GM19328 (cell line): ENCODE data around the gene PALMD.

Source experiments
- ATAC-seq: cut with Tn5 transposase; IDR thresholded peaks from one replicate; pipeline ENCODE4 v1.9.1; 2021; ENCODE audit warnings: mild to moderate bottlenecking, moderate library complexity; ENCODE audit not compliant: unreplicated experiment

PALMD gene

DNA sequence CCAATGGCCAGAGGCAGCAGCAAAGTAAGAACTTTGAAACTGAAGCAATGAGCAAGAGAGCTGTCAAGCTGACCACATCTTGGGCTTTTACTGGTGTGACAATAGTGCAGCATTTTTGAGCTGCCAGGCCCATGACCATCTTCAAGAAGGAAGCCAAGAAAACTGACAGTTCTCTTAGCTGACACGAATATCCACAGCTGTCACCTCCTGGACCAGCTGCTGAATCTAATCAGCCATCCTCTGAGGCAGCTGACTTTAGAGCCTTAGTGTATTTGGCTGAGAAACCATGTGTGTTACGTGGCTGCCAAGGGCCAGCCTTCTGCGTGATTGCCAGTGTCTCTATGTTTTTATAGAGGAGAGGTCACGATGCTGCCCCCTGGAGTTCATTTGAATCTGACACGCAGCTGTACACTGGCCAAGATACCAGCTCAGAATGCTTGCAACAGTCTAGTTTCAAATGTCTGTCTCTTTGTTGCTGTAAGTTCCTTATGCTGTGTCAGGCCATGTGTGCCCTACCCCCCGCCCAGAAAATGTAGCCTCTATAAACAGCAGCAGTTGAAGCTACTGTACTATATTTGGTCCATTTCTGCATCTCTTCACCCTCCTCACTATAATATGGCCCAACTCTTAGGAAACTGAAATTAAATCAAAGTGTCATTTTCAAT is 39.7 kb downstream of the PALMD start:
- peak; percentile 89 for ATAC-seq

DNA sequence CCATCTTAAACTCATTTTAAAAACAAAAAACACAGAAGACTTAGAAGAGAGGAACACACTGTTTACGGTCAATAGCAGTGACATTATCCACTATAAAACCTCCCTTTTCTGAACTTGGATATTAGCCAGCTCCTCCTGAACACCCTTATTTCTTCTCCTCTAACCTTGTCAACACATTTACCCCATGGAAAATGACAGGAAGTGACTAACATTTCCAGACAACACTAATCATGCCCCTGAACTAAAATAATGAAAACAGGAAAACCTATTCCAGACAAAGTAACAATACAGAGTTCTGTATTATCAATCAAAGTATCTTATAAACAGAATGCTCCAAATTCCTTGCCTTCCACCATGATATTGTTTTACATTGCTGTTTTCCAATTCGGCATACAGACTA is 45.3 kb downstream of the PALMD start:
- no peak for ATAC-seq

DNA sequence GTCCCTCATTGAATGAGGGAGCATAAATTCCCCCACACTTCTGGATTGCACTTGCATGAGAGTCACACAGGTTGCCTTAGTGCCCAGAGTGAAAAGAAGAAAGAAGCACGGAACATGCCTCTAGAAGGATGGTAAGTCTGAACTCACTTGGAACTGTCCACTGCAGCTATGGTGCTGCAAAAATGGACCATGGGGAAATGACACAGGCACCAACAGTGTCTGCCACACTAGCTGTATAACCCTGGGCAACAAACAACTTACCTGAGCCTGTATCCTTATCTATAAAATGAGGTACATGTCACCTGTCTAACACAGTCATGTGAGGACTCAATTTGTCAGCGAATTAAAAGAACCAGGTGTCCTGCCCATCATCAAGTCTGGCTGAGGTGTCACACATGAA is 50.7 kb downstream of the PALMD start:
- ATAC-seq = no peak

DNA sequence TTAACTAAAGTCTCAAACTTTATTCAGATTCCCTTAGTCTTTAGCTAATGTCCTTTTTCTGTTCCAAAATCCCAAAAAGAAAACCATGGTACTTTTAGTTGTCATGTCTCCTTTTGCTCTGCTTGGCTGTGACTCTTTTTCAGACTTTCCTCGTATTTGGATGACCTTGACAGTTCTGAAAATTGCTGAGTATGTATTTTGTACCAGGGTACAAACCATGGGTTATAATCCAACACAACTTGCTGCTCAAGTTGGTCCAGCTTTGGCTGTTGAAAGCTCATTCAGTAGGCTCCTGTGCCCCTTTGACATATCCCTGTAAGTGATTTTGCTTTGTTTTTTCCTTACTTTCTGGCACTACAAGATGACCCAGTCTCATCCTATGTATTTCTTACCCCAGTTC is 51.7 kb downstream of the PALMD start:
- ATAC-seq = no peak

DNA sequence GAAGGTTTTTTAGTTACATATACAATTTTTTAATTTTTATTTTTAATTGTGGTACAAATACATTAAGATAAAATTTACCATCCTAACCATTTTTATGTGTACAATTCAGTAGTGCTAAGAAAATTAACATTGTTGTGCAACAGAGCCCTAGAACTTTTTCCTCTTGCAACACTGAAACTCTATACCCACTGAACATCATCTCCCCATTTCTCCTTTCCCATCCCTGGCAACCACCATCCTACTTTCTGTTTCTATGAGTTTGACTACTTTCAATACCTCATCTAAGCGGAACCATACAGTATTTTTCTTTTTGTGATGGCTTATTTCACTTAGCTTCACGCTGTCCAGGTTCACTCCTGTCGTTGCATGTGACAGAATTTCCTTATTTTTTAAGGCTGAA is 54.1 kb downstream of the PALMD start:
- no peak for ATAC-seq

DNA sequence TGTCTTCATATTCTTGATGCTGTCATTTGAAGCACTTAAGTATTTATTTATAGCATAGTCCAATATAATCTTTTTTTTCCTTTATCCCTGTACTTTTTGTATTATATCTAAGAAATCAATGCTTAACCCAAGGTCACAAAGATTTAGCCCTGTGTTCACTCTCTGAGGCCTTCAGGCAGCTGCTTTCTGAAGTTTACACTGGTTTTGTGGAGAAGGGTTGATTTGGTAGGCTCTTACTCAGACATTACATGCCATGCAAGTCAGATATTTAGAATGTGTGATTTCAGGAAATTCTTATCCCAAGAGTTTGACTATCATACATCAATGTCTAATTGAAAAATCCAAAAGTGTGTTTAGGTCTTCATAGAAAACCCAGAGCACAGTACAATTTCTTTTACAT is 56.3 kb downstream of the PALMD start:
- ATAC-seq = no peak

DNA sequence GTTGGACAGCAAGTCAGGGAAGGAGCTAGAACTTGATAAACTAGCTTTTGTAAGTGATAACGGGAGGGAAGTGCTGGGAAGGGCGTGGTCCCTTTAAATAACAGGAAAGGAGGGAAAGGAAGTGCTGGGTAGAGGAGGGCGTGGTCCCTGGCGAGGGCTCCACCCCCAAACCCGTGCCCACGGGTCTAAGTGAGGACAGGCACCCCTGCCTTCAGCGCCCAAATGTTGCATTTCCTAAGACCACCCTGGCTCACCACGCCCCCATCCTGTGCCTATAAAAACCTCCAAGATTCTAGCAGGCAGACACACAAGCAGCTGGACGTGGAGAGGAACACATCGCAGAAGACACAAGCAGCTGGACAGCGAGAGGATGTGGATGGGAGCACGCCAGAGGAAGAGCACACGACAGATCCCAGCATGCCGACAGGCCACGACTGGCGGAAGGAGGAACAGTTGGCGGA is 58.5 kb downstream of the PALMD start:
- no peak for ATAC-seq

DNA sequence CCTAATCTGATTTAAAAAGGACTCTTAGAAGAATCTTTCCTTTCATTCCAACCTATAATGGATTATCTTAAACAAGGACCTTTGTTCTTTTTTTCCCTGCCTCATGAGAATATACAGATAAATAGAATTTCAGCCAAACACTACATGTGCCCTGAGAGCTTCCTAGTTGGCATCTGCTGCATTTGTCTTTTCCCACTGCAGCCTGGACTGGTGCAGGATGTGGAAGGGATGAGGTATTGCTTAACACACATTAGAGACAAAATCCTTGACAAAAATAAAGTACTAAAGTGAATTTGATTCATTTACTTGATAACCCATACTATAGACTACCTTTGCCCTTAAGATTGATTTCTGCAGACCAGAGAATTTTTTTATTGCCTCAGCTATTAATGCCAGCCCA is 59.5 kb downstream of the PALMD start:
- ATAC-seq = no peak

DNA sequence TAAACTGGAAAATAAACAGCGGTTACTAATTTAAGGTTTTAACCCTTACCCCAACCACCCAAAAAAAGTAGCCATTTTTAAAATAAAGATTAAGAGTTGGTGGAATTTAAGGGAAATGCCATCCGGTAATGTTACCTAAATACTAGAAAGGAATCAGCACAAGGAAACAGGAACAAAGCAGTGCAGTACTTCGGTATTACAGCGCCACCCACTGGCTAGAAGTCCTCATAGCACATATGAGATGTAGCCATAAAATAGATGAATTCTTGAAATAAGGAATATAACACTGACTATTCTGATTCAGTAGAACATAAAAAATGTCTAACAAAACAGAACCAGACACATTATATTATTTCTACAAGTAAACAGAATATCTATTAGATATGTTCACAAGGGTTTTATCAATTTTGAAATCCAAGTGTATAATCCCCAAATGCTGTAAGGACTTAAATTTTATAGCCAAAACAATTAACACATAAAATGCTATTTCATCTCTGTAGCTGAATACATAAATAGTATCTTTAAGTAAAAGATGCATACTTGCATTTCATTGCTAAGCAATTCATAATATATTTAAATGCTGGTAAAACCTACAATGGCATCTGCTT is 61.7 kb downstream of the PALMD start:
- peak; percentile 70 for ATAC-seq

DNA sequence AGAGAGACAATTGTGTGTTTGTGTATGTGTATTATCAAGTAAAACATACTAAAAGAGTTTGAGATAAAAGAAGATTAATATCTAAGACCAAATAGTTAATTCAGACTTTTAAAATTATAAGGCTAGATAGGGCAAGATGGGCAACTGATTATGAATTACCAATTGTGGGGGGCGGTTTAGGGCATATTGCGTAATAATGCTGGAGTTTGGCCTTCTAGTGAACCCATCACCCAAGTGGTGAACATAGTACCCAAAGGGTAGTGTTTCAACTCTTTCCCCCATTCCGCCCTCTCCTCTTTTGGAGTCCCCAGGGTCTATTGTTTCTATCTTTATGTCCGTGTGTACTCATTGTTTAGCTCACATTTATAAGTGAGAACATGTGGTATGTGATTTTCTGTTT is 65.1 kb downstream of the PALMD start:
- no peak for ATAC-seq

DNA sequence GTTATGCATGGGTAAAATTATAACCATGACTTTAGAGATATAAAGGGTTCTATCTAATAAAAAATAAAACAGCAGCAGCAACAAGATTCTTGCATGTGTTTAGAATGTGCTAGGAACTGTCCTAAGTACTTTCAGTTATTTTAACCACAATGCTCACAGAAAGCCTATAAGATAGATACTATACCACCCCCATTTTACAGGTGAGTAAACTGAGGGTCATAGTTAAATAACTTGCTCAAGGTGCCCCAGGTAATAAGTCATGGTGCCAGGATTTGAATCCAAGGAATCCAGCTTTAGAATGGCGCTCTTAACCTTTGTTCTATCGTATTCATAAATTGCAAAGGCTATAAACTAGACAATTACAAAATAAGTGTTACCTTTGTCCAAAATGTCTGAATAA is 67.1 kb downstream of the PALMD start:
- no peak for ATAC-seq

DNA sequence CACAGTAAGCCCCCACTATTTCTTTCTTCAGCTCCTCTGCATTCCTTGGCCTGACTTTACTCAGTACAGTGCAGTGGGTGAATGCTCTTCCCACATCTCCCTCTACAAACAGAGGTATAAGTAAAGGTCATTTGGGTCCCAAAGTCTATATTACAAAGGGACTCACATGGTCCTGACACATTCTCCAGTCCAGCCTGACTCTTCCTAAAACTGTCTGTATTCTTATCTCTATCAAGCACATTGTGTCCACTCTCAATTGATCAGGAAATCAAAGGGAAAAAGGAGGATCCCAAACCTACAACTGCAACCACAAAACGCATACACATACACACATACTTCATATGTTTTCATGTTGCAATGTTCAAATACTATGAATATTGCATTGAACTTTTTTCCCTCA is 71.1 kb downstream of the PALMD start:
- ATAC-seq = no peak

DNA sequence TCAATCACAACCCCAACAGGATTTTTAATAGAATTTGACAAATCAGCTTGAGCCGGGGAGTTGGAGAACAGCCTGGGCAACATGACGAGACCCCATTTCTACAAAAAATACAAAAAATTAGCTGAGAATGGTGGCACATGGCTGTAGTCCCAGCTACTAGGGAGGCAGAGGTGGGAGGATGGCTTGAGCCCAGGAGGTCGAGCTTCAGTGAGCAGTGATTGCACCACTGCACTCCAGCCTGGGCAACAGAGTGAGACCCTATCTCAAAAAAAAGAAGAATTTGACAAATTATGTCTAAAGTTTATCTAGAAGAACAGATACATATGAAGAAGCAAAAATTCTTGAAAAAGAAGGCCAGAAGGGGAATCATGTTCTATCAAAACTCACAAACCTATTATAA is 77.3 kb downstream of the PALMD start:
- ATAC-seq = no peak

DNA sequence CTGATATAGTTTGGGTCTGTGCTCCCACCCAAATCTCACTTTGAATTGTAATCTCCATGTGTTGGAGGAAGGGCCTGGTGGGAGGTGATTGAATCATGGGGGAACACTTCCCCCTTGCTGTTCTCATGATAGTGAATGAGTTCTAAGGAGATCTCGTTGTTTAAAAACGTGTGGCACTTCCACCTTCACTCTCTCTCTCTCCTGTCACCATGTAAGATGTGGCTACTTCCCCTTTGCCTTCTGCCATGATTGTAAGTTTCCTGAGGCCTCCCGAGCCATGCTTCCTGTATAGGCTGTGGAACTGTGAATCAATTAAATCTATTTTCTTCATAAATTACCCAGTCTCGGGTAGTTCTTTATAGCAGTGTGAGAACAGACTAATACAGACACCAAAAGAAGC is 80.1 kb downstream of the PALMD start:
- no peak for ATAC-seq

DNA sequence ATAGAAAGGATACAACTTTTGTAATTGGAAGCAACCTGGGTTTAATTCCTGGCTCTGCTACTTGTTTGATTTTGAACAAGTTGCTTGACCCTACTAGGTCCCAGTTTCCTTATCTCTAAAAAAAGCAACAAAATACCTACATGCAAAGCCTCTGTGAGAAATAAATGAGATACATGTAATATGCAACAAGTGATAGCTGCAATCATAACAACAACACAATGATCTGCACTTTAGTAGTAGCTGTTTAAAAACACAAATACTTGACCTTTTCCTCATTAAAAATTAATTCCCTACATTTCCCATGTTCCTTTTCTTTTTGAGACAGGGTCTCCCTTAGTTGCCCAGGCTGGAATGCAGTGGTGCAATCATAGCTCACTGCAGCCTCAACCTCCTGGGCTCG is 80.5 kb downstream of the PALMD start:
- ATAC-seq = no peak

DNA sequence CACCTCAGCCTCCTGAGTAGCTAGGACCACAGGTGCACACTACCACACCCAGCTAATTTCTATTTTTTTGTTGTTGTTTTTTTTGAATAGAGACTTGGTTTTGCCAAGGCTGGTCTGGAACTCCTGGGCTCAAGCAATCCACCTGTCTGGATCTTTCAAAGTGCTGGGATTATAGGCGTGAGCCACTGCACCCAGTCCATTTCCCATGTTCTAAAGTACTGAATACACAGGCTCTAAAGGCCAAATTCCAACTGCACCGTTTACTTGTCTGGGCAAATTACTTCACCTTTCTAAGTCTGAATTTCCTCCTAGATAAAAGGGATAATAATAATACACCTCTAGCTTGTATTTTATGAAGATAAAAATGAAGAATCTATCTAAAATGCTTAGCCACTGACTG is 80.9 kb downstream of the PALMD start:
- ATAC-seq = no peak

DNA sequence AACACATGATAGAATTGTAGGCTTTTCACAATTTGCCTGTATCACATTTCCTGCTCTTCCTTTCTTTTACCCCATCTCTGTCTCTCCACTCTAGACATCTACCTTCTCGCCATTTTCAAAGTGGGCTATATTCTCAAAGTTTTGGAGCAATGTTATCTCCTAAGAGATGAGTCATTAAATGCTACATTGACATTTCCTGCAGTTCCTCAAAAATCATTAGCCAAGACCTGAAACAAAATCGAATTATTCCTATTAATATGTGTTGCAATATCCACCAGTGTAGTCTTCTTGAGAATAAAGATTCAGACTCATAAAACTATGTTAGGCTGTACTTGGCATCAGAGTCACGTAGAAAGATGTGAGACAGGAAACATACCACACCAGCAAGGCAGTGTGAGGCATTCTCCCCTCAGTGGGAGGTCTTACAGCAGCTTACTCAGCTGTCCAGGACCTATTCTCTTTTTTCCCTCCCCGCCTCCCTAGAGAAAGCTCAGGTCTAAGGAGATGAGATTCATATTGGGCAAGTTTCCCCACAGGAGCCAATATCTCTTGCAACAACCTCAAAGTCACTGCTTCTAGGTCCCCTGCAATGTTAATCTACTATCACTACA is 81.8 kb downstream of the PALMD start:
- ATAC-seq = no peak

DNA sequence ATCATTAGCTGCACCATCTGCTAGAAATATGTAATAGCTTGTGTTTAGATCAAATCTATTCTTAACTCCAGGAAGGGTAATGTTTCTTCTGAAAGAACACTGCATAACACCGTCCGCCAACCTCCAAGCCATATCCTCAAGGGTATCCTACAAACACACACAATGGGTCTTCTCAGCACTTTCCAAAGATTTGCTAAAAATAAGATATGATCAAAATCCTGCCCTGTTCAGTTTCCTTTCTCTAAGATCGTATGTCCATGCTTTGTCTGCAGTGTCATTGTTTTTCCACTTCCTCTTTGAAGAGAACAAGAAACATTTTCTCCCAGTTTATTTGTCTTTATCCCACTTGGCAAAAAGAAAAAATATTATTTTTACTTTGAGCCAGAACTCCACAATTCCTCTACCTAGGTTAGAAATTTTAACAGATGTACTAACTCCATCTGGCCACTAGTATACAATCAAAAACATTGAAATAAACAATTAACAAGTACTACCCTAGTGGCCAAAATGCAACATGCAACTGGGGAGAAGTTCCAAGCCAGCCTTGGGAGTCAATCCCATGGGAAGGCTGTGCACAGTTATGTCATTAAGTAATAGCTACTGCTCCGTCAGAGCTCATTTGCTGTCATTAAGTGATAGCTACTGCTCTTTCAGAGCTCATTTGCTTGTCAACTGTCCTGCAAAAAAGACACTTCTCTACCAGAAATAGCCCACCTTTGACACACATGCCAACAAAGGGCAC is 82.8 kb downstream of the PALMD start:
- no peak for ATAC-seq

DNA sequence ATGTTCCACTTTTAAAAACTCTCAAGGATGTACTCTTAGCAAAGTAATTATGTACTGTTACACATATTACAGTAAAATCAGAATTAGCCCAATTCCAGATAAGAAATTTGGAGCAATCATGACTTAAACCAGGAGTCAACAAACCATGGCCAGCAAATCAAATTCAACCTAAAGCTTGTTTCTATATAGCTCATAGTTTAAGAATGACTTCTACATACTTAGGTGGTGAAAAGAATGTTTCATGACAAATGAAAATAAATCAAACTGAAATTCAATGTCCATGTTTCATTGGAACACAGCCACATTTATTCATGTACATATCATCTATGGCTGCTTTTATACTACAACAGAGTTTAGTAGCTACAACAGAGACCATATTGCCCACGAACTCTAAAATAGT is 85.5 kb downstream of the PALMD start:
- ATAC-seq = no peak

DNA sequence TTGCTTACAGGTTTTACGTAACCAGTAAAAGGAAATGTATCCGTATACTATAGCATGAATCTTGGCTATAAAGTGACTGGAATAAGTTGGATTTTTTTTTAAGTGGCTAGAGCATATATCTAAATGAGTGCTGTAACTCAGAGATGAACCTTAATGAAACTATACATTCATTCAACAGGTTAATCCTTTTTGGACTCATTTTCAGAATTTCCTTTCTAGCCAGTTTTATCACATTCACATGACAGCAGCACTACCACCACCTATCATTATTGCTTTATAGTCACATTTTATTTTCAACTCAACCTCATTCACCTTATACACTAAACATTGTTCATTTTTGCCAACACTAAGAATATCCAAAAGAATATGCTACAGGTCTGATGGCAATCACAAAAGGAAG is 89.9 kb downstream of the PALMD start:
- no peak for ATAC-seq

DNA sequence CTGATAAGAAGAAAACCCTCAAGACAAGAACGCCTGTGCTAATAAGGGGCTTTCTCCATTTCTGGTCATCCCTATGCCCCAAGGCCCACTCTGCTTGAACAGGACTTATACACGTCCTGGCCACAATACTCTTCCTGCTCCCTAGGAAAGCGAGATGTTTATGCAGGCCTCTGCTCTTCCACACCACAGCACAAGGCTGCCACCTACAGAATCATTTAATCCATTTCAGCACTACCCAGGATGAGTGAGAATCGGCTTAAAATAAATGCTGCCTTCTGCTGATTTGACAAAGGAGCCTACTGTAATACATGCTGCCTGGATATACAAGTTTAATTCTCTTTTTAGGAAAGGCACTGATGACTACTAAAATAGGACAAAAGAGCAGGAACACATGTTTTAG is 91.1 kb downstream of the PALMD start:
- ATAC-seq = no peak
